D341Med (cell line): ENCODE data around the gene PIEZO2.

Experiments used
- DNase-seq: peaks from one replicate; pipeline ENCODE4 v3.0.0; 2012; ENCODE audit warnings: low spot score

The PIEZO2 gene

GRCh38 chr18:11025671-11026070 lies 123.7 kb downstream of the PIEZO2 start:
- no peak for DNase-seq

DNA sequence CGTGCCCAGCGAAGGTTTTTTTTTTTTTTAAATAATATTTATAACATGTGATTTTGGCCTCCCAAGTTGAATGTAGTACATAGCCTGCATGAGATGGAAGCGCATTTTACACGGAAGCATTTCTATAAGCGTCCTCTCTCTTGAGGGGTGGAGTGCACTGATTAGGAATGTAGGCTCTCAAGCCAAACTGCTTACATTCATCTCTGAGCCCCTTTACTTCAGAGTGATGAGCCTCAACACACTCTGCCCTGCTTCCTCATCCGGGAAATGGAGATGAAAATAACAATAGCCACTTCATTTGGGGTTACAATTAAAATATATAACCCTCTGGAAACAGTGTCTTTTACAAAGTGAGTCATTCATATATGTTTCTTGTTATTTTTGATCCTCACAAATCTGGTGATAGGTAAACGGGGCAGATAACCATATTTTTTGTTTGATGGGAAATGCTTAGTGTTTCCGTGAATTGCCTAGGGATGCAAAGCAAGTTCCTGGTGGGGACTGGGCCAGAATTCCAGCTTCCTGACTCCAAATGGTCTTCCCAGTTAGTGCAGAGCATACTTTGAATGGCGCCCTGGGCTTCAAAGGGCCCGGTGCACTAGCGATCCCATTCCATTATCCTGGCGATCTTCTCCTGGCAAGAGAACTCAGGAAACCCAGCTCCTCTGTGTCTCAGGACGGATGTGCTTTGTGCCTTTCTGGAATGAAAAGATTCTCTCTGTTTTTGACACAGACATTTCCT lies 124.3 kb downstream of the PIEZO2 start:
- no peak for DNase-seq

DNA sequence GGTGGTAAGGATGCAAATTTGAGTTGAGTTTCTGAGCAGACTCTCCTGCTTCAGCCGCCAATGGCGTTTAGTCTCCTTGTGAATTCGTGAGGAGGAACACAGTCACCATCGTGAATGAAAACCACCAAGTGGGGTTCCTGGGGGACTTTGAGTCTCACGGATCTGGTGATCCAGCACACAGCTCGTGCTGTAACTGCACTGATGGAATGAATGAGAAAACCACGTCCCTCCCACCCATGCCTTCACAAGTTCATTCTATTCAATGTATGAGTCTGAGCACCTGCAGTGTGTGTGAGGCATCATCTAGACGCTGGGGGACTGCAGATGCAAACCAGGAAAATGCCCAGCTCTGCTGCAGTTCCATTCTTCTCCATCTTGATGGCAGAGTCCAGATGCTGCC lies 127.9 kb downstream of the PIEZO2 start:
- DNase-seq, result no peak

- DNase-seq, result no peak
Observed at GRCh38 chr18:11020877-11021414, 128.4 kb downstream of the PIEZO2 start.

- DNase-seq, result no peak
Observed at GRCh38 chr18:11020161-11020853, 129.1 kb downstream of the PIEZO2 start.

- DNase-seq, result no peak
Observed at GRCh38 chr18:11019295-11020105, 129.9 kb downstream of the PIEZO2 start.

DNA sequence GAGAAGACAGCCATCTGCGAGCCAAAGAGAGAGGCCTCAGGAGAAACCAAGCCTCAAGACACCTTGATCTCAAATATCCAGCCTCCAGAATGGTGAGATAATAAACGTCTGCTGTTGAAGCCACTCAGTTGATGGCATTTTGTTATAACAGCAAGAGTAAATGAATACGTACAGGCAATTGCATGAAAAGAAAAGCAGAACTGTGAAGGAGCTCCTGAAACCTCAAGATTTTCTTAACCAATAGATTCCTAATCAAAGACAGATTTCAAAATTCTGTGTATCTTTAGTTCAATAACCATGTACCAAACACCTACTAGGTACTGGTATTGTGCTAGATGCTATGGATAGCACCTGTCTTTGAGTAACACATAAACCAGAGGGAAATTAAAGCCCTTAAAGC lies 139.5 kb downstream of the PIEZO2 start:
- DNase-seq, result no peak

DNA sequence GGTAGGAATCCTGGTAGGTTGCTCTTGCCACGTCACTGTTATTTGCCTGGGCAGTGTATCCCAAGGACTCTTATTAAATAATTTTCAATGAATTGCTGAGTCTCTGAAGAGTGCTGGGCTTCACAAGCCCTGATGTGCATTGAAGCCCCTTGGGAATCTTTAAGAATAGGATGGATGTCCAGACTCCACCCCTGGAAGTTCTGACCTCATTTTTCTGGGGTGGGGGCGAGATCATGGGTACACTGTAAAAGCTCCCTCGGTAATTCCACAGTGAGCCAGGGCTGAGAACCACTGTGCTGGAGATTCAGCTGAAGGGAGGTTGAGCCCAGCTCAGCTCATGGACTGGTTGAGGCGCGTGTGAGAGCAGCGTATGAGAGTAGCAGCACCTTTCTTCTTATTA lies 140.2 kb downstream of the PIEZO2 start:
- no peak for DNase-seq

- no peak for DNase-seq
Observed at GRCh38 chr18:11008505-11008904, 140.9 kb downstream of the PIEZO2 start.

DNA sequence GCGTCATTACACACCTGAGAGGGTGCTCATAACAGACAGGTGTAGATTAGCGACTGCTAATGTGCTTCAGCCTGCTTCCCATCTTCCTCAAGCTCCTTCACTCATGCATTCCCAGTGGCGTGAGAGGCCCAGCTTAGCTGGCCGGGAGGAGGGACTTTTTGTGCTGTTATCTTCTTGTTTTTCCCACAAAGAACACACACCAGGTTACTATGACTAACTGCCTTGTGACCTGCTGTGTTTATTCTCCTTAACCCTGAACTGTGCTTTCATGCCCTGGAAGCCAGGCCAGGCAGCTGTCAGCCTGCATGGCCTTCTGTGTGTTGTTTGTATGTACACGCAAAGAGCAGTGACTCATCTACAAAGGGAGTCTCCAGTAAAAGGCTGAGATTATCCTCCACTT lies 143.8 kb downstream of the PIEZO2 start:
- no peak for DNase-seq

- DNase-seq, result no peak
Observed at GRCh38 chr18:11004951-11005350, 144.4 kb downstream of the PIEZO2 start.

- no peak for DNase-seq
Observed at GRCh38 chr18:11004294-11004693, 145.1 kb downstream of the PIEZO2 start.

DNA sequence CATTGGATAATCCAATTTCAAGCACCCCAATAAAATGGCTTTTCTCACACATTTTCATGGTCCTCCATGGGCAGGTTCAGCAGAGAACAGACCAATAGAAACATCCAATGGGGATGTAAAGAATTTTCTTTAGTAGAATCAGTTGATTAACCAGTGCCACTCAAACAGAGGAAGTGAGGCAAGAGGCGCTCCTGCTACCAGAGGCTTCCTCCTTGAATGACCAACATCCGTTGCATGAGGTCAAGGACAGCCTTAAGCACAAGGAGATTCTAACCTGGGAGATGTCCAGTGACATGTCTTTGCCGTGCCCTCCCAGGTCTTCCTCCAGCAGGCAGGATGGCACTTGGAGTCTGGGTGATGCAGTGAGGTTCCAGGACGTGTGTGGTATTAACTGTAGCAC lies 146.6 kb downstream of the PIEZO2 start:
- DNase-seq, result no peak

DNA sequence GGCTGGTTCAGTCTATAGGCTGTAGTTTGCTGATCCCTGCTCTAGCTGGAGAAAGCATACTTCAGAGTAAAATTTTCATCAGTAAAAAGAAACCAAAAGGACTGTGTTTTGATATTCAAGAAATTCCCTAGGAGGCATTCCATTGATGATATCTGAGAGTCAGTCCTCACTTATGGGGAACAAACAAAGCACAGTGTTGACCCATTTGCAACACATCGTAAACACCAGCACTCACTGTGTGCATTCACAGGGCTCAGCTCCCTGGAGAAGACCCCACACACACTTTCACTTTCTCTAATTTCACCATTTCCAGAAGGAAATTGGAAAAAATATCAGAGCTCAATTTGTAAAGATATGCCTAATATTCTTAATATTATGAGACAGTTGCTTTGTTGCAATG lies 147.1 kb downstream of the PIEZO2 start:
- DNase-seq, result no peak

GRCh38 chr18:11000071-11000470 lies 149.3 kb downstream of the PIEZO2 start:
- no peak for DNase-seq

GRCh38 chr18:10997885-10998284 lies 151.5 kb downstream of the PIEZO2 start:
- DNase-seq, result no peak

GRCh38 chr18:10995550-10995949 lies 153.8 kb downstream of the PIEZO2 start:
- no peak for DNase-seq

GRCh38 chr18:10989486-10989885 lies 159.9 kb downstream of the PIEZO2 start:
- no peak for DNase-seq

- no peak for DNase-seq
Observed at GRCh38 chr18:10985689-10986088, 163.7 kb downstream of the PIEZO2 start.

DNA sequence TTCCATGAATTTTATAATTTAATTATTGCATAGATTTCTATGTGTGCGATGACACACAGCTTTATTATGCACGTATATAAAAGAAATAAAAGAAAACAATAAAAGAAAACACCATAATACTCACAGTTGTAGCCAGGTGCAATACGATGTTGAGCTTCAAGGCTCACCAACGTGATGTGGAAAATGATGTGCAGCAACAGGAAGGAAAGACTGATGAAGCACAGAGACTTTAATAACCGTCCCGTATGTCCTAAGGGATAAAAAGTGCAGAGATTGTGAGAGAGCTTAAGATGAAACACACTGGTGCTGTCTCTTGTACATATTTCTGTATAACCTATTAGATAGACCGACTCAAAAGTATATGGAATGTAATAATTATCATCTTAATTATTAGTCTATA lies 170.0 kb downstream of the PIEZO2 start:
- no peak for DNase-seq

- DNase-seq, result no peak
Observed at GRCh38 chr18:10977042-10977441, 172.3 kb downstream of the PIEZO2 start.

- DNase-seq, result no peak
Observed at GRCh38 chr18:10973567-10974203, 175.7 kb downstream of the PIEZO2 start.
